GM21526 (cell line): ENCODE results near the gene ZMYM2.

ENCODE experiments used
- ATAC-seq: cut with Tn5 transposase; IDR thresholded peaks from one replicate; pipeline ENCODE4 v1.9.1; 2021; ENCODE audit warnings: moderate library complexity; ENCODE audit not compliant: unreplicated experiment, low FRiP score

The ZMYM2 gene

GRCh38 chr13:20130652-20131051, 172.1 kb downstream of the ZMYM2 start:
- no peak for ATAC-seq

GRCh38 chr13:20131057-20131832, 172.7 kb downstream of the ZMYM2 start:
- no peak for ATAC-seq

GRCh38 chr13:20132052-20132634, 173.6 kb downstream of the ZMYM2 start:
- ATAC-seq, result no peak

GRCh38 chr13:20134732-20135131, 176.2 kb downstream of the ZMYM2 start:
- ATAC-seq, result no peak

- no peak for ATAC-seq
Measured at GRCh38 chr13:20136781-20137703, 178.5 kb downstream of the ZMYM2 start.

GRCh38 chr13:20137875-20138274, 179.3 kb downstream of the ZMYM2 start:
- no peak for ATAC-seq

- ATAC-seq, result no peak
Measured at GRCh38 chr13:20140487-20140886, 182.0 kb downstream of the ZMYM2 start.
